Measurements from ENCODE around the gene DIP2B. TPM values are rescaled to one million over a fixed set of nuclear protein-coding genes. Genes with fewer than 3 reads are reported as not detected.

The DIP2B gene
- total RNA-seq, 2 experiments from 2014 or later: 29.2 to 29.4 TPM

GRCh38 chr12:50620978-50621360 is 116.2 kb downstream of the DIP2B start:
- H3K27ac Mint-ChIP-seq: peak overlapping the region; percentile 48
- H3K4me1 Mint-ChIP-seq: peaks cover 66% of the 10 kb centered on the region
- ChIA-PET CTCF (interaction anchor here (0.8 to 2.6 kb wide), 5 partner anchors 17 to 116 kb away, joined by 3 to 13 read pairs (median 6); partner anchors contain the start of gene DIP2B), POLR2A (interaction anchor here (0.8 to 1.1 kb wide), 2 partner anchors 115 kb away, joined by 3 to 5 read pairs; no protein-coding TSS in a partner anchor)
- ATAC-seq: no peak
- H3K4me3 Mint-ChIP-seq: no peak overlapping the region
- H3K27me3 Mint-ChIP-seq: no peaks in the 10 kb centered on the region
- peaks cover 5% of the 10 kb centered on the region for H3K36me3 Mint-ChIP-seq (ENCODE audit: low read depth)
- no peaks in the 10 kb centered on the region for H3K9me3 Mint-ChIP-seq (ENCODE audit: low read depth)
- no peak for DNase-seq
- intact Hi-C loops (cut with DNase I, micrococcal nuclease): loop anchor here (1.0 to 5.0 kb wide), 5 partner anchors 24 to 114 kb away; no protein-coding TSS in a partner anchor

GRCh38 chr12:50621399-50622300 is 116.9 kb downstream of the DIP2B start:
- ChIA-PET CTCF (interaction anchor here (0.6 to 2.6 kb wide), 8 partner anchors 14 to 754 kb away, joined by 3 to 13 read pairs (median 4); partner anchors contain the start of gene DIP2B), POLR2A (interaction anchor here (1.1 kb wide), 1 partner anchor 115 kb away, joined by 3 read pairs; no protein-coding TSS in a partner anchor)
- Mint-ChIP-seq H3K9me3 (ENCODE audit: low read depth) (no peaks in the 10 kb centered on the region), H3K27ac (peak overlapping the region; percentile 48), H3K4me3 (no peak overlapping the region), H3K27me3 (no peaks in the 10 kb centered on the region), H3K36me3 (ENCODE audit: low read depth) (peaks cover 6% of the 10 kb centered on the region), H3K4me1 (peaks cover 68% of the 10 kb centered on the region)
- ATAC-seq (no peak), DNase-seq (peak; percentile 24)
- intact Hi-C loops (cut with DNase I, micrococcal nuclease): loop anchor here (2.0 to 5.0 kb wide), 3 partner anchors 67 to 114 kb away; no protein-coding TSS in a partner anchor

- intact Hi-C loops (cut with DNase I, micrococcal nuclease): no loop called here
Observed at GRCh38 chr12:50625029-50625925, 120.5 kb downstream of the DIP2B start.

GRCh38 chr12:50626026-50626425 is 121.2 kb downstream of the DIP2B start:
- intact Hi-C loops (cut with DNase I, micrococcal nuclease): no loop called here
- no peaks in the 10 kb centered on the region for H3K9me3 Mint-ChIP-seq (ENCODE audit: low read depth)
- H3K4me3 Mint-ChIP-seq: no peak overlapping the region
- peaks cover 41% of the 10 kb centered on the region for H3K4me1 Mint-ChIP-seq
- POLR2A ChIA-PET: no interaction called here
- H3K27ac Mint-ChIP-seq: no peak overlapping the region
- no peaks in the 10 kb centered on the region for H3K27me3 Mint-ChIP-seq
- CTCF ChIA-PET: interaction anchor here (0.5 to 1.2 kb wide), 2 partner anchors 119 to 120 kb away, joined by 3 read pairs; no protein-coding TSS in a partner anchor
- H3K36me3 Mint-ChIP-seq (ENCODE audit: low read depth): peaks cover 28% of the 10 kb centered on the region
- DNase-seq (no peak), ATAC-seq (no peak)

More at GRCh38 chr12:50625029-50625925, 120.5 kb downstream of the DIP2B start:
- Mint-ChIP-seq H3K4me3 (peak overlapping the region; percentile 2), H3K36me3 (ENCODE audit: low read depth) (peaks cover 24% of the 10 kb centered on the region), H3K9me3 (ENCODE audit: low read depth) (no peaks in the 10 kb centered on the region), H3K4me1 (peaks cover 48% of the 10 kb centered on the region), H3K27me3 (no peaks in the 10 kb centered on the region), H3K27ac (peak overlapping the region; percentile 85)
- ChIA-PET CTCF (interaction anchor here (0.5 to 1.5 kb wide), 7 partner anchors 17 to 1195 kb away, joined by 3 to 4 read pairs (median 3); partner anchors contain the start of gene DIP2B), POLR2A (interaction anchor here (0.7 kb wide), 1 partner anchor 198 kb away, joined by 3 read pairs; no protein-coding TSS in a partner anchor)
- ATAC-seq (peak; percentile 68), DNase-seq (no peak)

- DNase-seq (no peak), ATAC-seq (no peak)
- Mint-ChIP-seq H3K4me1 (peaks cover 29% of the 10 kb centered on the region), H3K27me3 (no peaks in the 10 kb centered on the region), H3K4me3 (no peak overlapping the region), H3K27ac (no peak overlapping the region), H3K36me3 (ENCODE audit: low read depth) (peaks cover 32% of the 10 kb centered on the region), H3K9me3 (ENCODE audit: low read depth) (no peaks in the 10 kb centered on the region)
- ChIA-PET POLR2A (no interaction called here), CTCF (interaction anchor here (0.8 to 1.2 kb wide), 2 partner anchors 120 to 174 kb away, joined by 3 read pairs; no protein-coding TSS in a partner anchor)
- intact Hi-C loops (cut with DNase I, micrococcal nuclease): no loop called here
Observed at GRCh38 chr12:50627491-50627890, 122.7 kb downstream of the DIP2B start.

- intact Hi-C loops (cut with DNase I, micrococcal nuclease): no loop called here
- no peak overlapping the region for H3K4me3 Mint-ChIP-seq
Observed at GRCh38 chr12:50628394-50628793, 123.6 kb downstream of the DIP2B start.

GRCh38 chr12:50633955-50634354 is 129.2 kb downstream of the DIP2B start:
- Mint-ChIP-seq H3K27me3 (no peaks in the 10 kb centered on the region), H3K4me3 (no peak overlapping the region), H3K27ac (no peak overlapping the region), H3K36me3 (ENCODE audit: low read depth) (peaks cover 20% of the 10 kb centered on the region), H3K4me1 (peaks cover 32% of the 10 kb centered on the region), H3K9me3 (ENCODE audit: low read depth) (no peaks in the 10 kb centered on the region)
- ChIA-PET POLR2A (interaction anchor here (1.1 kb wide), 1 partner anchor 124 kb away, joined by 3 read pairs; no protein-coding TSS in a partner anchor), CTCF (interaction anchor here (0.6 to 1.1 kb wide), 3 partner anchors 77 to 129 kb away, joined by 3 to 5 read pairs (median 4); partner anchors contain the start of gene DIP2B)
- intact Hi-C loops (cut with DNase I, micrococcal nuclease): no loop called here
- DNase-seq: no peak
- ATAC-seq: no peak

More at GRCh38 chr12:50628394-50628793, 123.6 kb downstream of the DIP2B start:
- no peak for ATAC-seq
- H3K27me3 Mint-ChIP-seq: no peaks in the 10 kb centered on the region
- H3K4me1 Mint-ChIP-seq: peaks cover 27% of the 10 kb centered on the region
- POLR2A ChIA-PET: no interaction called here
- H3K36me3 Mint-ChIP-seq (ENCODE audit: low read depth): peaks cover 36% of the 10 kb centered on the region
- no peak for DNase-seq
- H3K9me3 Mint-ChIP-seq (ENCODE audit: low read depth): no peaks in the 10 kb centered on the region
- no peak overlapping the region for H3K27ac Mint-ChIP-seq
- CTCF ChIA-PET: no interaction called here

- ChIA-PET POLR2A (interaction anchor here (1.1 kb wide), 1 partner anchor 125 kb away, joined by 3 read pairs; no protein-coding TSS in a partner anchor), CTCF (interaction anchor here (1.1 kb wide), 1 partner anchor 130 kb away, joined by 4 read pairs; the partner anchor contains the start of gene DIP2B)
- intact Hi-C loops (cut with DNase I, micrococcal nuclease): no loop called here
- no peak for ATAC-seq
- H3K4me3 Mint-ChIP-seq: no peak overlapping the region
- no peak overlapping the region for H3K27ac Mint-ChIP-seq
- peaks cover 35% of the 10 kb centered on the region for H3K4me1 Mint-ChIP-seq
- peaks cover 17% of the 10 kb centered on the region for H3K36me3 Mint-ChIP-seq (ENCODE audit: low read depth)
- H3K9me3 Mint-ChIP-seq (ENCODE audit: low read depth): no peaks in the 10 kb centered on the region
- no peak for DNase-seq
- no peaks in the 10 kb centered on the region for H3K27me3 Mint-ChIP-seq
Observed at GRCh38 chr12:50634379-50634778, 129.6 kb downstream of the DIP2B start.

- H3K27me3 Mint-ChIP-seq: no peaks in the 10 kb centered on the region
- H3K27ac Mint-ChIP-seq: peak overlapping the region; percentile 32
- peaks cover 11% of the 10 kb centered on the region for H3K36me3 Mint-ChIP-seq (ENCODE audit: low read depth)
- H3K9me3 Mint-ChIP-seq (ENCODE audit: low read depth): no peaks in the 10 kb centered on the region
- no peak overlapping the region for H3K4me3 Mint-ChIP-seq
- intact Hi-C loops (cut with DNase I, micrococcal nuclease): loop anchor here in 1 of 2 experiments (5.0 kb wide), 1 partner anchor 38 kb away; no protein-coding TSS in a partner anchor
- H3K4me1 Mint-ChIP-seq: peaks cover 38% of the 10 kb centered on the region
- ChIA-PET CTCF (interaction anchor here (1.2 to 2.2 kb wide), 3 partner anchors 13 to 130 kb away, joined by 3 to 6 read pairs (median 4); no protein-coding TSS in a partner anchor), POLR2A (no interaction called here)
- no peak for DNase-seq
- ATAC-seq: no peak
Observed at GRCh38 chr12:50635364-50635763, 130.6 kb downstream of the DIP2B start.

GRCh38 chr12:50635857-50636256 is 131.1 kb downstream of the DIP2B start:
- H3K9me3 Mint-ChIP-seq (ENCODE audit: low read depth): no peaks in the 10 kb centered on the region
- H3K4me3 Mint-ChIP-seq: no peak overlapping the region
- no peaks in the 10 kb centered on the region for H3K27me3 Mint-ChIP-seq
- intact Hi-C loops (cut with DNase I, micrococcal nuclease): loop anchor here in 1 of 2 experiments (5.0 kb wide), 1 partner anchor 39 kb away; no protein-coding TSS in a partner anchor
- peaks cover 12% of the 10 kb centered on the region for H3K36me3 Mint-ChIP-seq (ENCODE audit: low read depth)
- peaks cover 41% of the 10 kb centered on the region for H3K4me1 Mint-ChIP-seq
- DNase-seq (no peak), ATAC-seq (no peak)
- POLR2A ChIA-PET: no interaction called here
- peak overlapping the region; percentile 32 for H3K27ac Mint-ChIP-seq
- CTCF ChIA-PET: interaction anchor here (1.2 to 2.2 kb wide), 3 partner anchors 14 to 130 kb away, joined by 3 to 6 read pairs (median 4); no protein-coding TSS in a partner anchor
